Tibial nerve (tissue), 4 donors: ENCODE results near the gene RNASE8. TPM values are rescaled to one million over a fixed set of nuclear protein-coding genes. Genes with fewer than 3 reads are reported as not detected.

Source experiments
- DNase-seq, 2 donors: peaks; one replicate each; pipeline ENCODE4 v3.0.0-alpha.2; 2019; ENCODE audit warnings: low spot score in 2 of 2
- H3K27ac ChIP-seq, 4 donors: fragments of 200-600 bp; sonication (generic) in 3 of 4; one replicate each; pipeline ENCODE4 v1.5.1; 2017 to 2019; ENCODE audit warnings: mild to moderate bottlenecking in 1 of 4
- H3K27me3 ChIP-seq, 2 donors: fragments of 200-600 bp; sonication (generic) in 1 of 2; one replicate each; pipeline versions ENCODE4 v1.5.1 to v1.6.0; 2017 to 2019
- H3K36me3 ChIP-seq, 3 donors: fragments of 200-600 bp; sonication (generic); one replicate each; pipeline ENCODE4 v1.5.1; 2018 to 2019
- H3K4me1 ChIP-seq, 4 donors: fragments of 200-600 bp; sonication (generic) in 3 of 4; one replicate each; pipeline ENCODE4 v1.5.1; 2017 to 2019
- H3K4me3 ChIP-seq, 4 donors: fragments of 200-600 bp; sonication (generic) in 3 of 4; one replicate each; pipeline ENCODE4 v1.5.1; 2017 to 2019; ENCODE audit warnings: mild to moderate bottlenecking in 1 of 4, moderate library complexity in 1 of 4
- H3K9me3 ChIP-seq, 4 donors: fragments of 200-600 bp; sonication (generic) in 3 of 4; one replicate each; pipeline ENCODE4 v1.5.1; 2017 to 2019
- CTCF ChIP-seq, 5 experiments: fragments of 200-600 bp in 3 of 5; fragments of 450-650 bp in 2 of 5; sonication (generic) in 3 of 5; IDR thresholded peaks; one replicate each; pipeline ENCODE4 v1.5.1; 2016 to 2019; ENCODE audit warnings: antibody characterized with exemption in 5 of 5, mild to moderate bottlenecking in 3 of 5, moderate library complexity in 2 of 5
- EP300 ChIP-seq, 2 donors: sonication (generic); formaldehyde crosslinking; IDR thresholded peaks; one replicate each; pipeline ENCODE4 v1.6.1; 2017; ENCODE audit warnings: antibody characterized with exemption in 2 of 2, mild to moderate bottlenecking in 1 of 2
- POLR2A ChIP-seq, 2 donors: fragments of 450-650 bp; IDR thresholded peaks; one replicate each; pipeline ENCODE4 v1.6.1; 2017; ENCODE audit warnings: antibody characterized with exemption in 2 of 2, mild to moderate bottlenecking in 2 of 2, moderate library complexity in 2 of 2
- WGBS, 2 donors: methylation state at CpG; one replicate each; pipeline ENCODE4 v1.1.5; 2018; 5-methylcytosine and 5-hydroxymethylcytosine counted together
- total RNA-seq, 4 donors: library from RNA; depleted of rRNA; stranded (reverse); fragments of >200 nt; gene quantifications; one replicate each; pipeline ENCODE4 v1.1.0, GENCODE V29; 2016

Gene RNASE8
- total RNA-seq, 4 donors from 2014 or later: not detected

GRCh38 chr14:21043974-21044618, 13.5 kb upstream of the RNASE8 start:
- no peak overlapping the region for H3K27ac ChIP-seq
- H3K9me3 ChIP-seq: no peaks in the 10 kb centered on the region

GRCh38 chr14:21047378-21047781, 10.2 kb upstream of the RNASE8 start:
- DNase-seq: no peak
- no peaks in the 10 kb centered on the region for H3K9me3 ChIP-seq
- TF ChIP-seq CTCF (IDR thresholded peaks at IDR 0.05): no peak
- TF ChIP-seq EP300 (IDR thresholded peaks at IDR 0.05): no peak
- no peak for TF ChIP-seq POLR2A (IDR thresholded peaks at IDR 0.05)
- WGBS, 2 donors: 76 to 81% methylated on average over 2 of the region's 2 CpGs
- H3K27me3 ChIP-seq: no peaks in the 10 kb centered on the region
- no peak overlapping the region for H3K27ac ChIP-seq
- H3K4me1 ChIP-seq: peaks cover 0 to 18% (median 6%) of the 10 kb centered on the region in 4 donors
- H3K4me3 ChIP-seq: no peak overlapping the region
- no peaks in the 10 kb centered on the region for H3K36me3 ChIP-seq

More at GRCh38 chr14:21043974-21044618, 13.5 kb upstream of the RNASE8 start:
- no peak for TF ChIP-seq EP300 (IDR thresholded peaks at IDR 0.05)
- TF ChIP-seq CTCF (IDR thresholded peaks at IDR 0.05): no peak
- no peak for TF ChIP-seq POLR2A (IDR thresholded peaks at IDR 0.05)
- DNase-seq: no peak
- Histone ChIP-seq H3K36me3 (no peaks in the 10 kb centered on the region), H3K4me1 (peaks cover 0 to 31% (median 14%) of the 10 kb centered on the region in 4 donors), H3K4me3 (no peak overlapping the region), H3K27me3 (no peaks in the 10 kb centered on the region)
- 65 to 66% methylated on average over 6 of the region's 6 CpGs for WGBS, 2 donors

- Histone ChIP-seq H3K4me1 (peaks cover 0 to 7% (median 3%) of the 10 kb centered on the region in 4 donors), H3K27ac (no peak overlapping the region), H3K27me3 (no peaks in the 10 kb centered on the region), H3K4me3 (no peak overlapping the region), H3K9me3 (no peaks in the 10 kb centered on the region), H3K36me3 (no peaks in the 10 kb centered on the region)
- 69 to 73% methylated on average over 2 of the region's 2 CpGs for WGBS, 2 donors
- TF ChIP-seq EP300 (IDR thresholded peaks at IDR 0.05): no peak
- TF ChIP-seq CTCF (IDR thresholded peaks at IDR 0.05): no peak
- no peak for TF ChIP-seq POLR2A (IDR thresholded peaks at IDR 0.05)
- no peak for DNase-seq
Measured at GRCh38 chr14:21048638-21049037, 9.0 kb upstream of the RNASE8 start.

- 62 to 77% methylated on average over 3 of the region's 3 CpGs for WGBS, 2 donors
- no peak for DNase-seq
Measured at GRCh38 chr14:21049271-21049673, 8.3 kb upstream of the RNASE8 start.

More at GRCh38 chr14:21049271-21049673, 8.3 kb upstream of the RNASE8 start:
- TF ChIP-seq EP300 (IDR thresholded peaks at IDR 0.05) (no peak), POLR2A (IDR thresholded peaks at IDR 0.05) (no peak), CTCF (IDR thresholded peaks at IDR 0.05) (no peak)
- Histone ChIP-seq H3K27ac (peak overlapping the region in 1 of 4 donors; percentile 11), H3K4me1 (peaks cover 0 to 1% (median under 1%) of the 10 kb centered on the region in 4 donors), H3K9me3 (no peaks in the 10 kb centered on the region), H3K27me3 (no peaks in the 10 kb centered on the region), H3K36me3 (no peaks in the 10 kb centered on the region), H3K4me3 (no peak overlapping the region)
